HG03039 (cell line): ENCODE data around the gene ATP10A.

Source experiments
- ATAC-seq: cut with Tn5 transposase; IDR thresholded peaks from one replicate; pipeline ENCODE4 v1.9.1; 2021; ENCODE audit warnings: mild to moderate bottlenecking, moderate library complexity; ENCODE audit not compliant: unreplicated experiment

The ATP10A gene

DNA sequence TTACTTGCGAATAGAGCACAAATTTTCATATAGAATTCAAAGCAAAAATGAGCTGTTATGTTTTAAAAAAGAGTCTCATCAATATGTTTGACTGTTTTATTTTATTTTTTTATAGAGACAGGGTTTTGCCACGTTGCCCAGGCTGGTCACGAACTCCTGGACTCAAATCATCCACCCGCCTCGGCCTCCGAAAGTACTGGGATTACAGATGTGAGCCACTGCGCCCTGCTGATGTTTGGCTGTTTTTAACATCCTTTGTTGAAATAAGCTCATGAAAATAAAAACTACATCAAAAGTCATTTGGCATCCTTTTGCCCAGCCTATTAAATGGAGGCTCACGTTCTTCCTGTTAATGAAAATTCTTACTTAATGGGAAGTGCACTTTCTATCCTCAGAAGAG is 154.7 kb downstream of the ATP10A start:
- no peak for ATAC-seq

DNA sequence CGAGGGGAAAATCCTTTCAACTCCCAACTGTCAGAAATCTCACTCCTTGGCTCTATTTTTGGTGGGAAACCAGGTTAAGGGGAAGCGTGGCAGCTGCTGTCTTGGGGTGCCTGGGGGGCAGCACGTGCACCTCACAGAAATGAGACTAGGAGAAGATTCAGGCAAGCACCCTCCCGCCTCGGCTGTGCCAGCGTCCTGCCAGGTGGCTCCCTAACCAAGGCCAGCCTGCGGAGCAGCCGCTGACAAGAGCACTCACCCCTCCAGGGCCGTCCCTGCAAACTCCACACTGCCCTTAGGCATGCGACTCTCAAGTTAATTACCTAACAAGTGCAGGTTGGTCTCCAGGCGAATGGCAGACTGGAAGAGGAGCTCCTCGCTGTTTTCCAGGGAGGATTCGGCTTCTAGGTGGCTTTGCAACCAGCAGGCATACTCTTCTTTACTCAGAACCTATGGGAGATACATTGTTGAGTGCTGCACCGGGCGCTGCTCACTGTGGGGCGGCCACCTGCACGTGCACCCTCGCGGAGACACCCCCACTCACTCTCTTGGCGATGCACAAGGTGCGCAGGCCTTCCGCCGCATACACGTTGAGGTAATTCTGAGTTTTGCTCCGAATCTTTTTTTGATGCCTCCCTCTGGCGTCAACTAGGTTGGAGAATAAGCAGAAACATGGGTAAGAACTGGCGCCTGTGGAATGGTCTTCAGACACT is 155.3 kb downstream of the ATP10A start:
- no peak for ATAC-seq

DNA sequence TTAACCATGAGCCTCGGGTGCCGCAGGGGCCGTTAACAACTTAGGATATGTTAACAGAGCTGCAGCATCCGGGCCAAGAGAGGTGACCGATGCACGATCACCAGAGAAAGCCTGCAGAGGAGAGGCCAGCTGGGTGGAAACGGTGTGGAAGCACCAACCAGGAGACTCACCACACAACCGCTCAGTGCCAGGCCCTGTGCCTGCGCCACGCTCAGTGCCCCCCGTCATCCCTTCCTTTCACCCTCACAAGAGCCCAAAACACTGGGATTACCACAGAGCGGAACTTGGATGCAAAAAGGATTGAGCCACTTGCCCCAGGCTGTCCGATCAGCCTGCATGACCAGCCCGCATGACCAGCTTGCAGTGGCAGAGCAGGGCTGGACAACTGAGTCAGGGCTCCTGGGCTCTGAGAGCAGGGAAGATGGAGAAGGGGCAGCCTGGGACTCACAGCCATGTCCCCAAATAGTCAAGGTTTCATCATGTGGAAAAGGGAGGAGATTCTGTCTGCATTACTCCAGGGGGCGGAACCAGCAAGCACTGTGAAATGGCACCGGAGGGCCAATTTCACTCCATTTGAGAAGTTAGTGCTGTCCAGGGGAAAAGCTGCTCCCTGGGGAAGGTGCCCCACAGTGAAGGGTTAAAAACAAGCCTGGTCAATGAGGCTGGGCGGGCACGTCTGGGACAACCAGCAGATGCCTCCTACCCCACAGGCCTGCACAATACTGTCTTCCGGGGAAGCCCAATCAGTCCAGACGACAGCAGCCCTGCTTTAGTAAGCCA is 156.8 kb downstream of the ATP10A start:
- no peak for ATAC-seq

DNA sequence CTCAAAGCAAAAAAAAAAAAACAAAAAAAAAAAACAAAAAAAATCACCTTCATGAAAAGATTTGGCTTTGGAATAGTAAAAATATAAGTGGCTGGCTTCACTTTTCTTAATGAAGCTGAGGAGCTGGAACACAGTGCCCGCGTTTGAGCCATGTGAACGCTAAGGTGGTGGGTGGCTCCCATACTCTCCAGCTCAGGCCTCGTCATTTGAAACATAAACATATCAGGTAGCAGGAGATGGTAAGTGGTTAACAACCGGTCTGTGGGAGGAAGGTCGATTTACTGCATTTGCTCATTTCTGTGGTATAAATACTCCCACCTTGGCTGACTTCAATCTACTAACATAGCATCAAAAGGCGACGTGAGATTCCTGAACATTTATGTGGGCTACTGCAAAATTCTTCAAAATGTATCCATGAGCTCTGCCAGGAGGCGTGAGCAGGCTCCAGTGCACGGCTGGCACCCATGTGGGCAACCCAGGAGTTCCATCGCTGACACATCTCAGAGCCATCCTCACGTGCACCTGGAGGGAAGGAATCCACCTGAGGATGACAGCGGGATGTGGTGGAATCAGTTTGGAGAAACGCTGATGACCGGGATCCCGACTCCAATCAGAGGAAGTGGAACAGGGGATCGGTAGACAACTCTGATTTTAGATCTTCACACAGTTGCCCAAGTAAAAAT is 157.6 kb downstream of the ATP10A start:
- ATAC-seq: no peak

DNA sequence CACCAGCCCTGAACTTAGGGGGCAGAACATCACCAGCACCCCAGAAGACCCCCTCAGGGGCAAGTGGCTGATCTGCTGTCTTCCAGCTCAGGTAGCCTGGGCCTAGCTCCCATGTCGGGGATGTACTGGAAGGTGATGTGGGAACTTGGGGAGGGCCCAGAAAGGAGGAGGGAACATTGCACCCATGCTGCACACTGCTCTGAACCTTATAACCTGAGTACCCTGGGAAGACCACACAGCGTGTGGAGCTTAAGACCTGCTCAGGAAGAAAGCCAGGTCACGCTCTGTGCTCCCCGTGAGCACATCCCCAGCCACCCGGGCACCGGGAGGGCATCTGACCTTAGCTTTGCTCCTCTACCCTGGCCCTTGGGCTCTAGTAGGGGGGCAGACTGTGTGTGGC is 159.4 kb downstream of the ATP10A start:
- no peak for ATAC-seq

DNA sequence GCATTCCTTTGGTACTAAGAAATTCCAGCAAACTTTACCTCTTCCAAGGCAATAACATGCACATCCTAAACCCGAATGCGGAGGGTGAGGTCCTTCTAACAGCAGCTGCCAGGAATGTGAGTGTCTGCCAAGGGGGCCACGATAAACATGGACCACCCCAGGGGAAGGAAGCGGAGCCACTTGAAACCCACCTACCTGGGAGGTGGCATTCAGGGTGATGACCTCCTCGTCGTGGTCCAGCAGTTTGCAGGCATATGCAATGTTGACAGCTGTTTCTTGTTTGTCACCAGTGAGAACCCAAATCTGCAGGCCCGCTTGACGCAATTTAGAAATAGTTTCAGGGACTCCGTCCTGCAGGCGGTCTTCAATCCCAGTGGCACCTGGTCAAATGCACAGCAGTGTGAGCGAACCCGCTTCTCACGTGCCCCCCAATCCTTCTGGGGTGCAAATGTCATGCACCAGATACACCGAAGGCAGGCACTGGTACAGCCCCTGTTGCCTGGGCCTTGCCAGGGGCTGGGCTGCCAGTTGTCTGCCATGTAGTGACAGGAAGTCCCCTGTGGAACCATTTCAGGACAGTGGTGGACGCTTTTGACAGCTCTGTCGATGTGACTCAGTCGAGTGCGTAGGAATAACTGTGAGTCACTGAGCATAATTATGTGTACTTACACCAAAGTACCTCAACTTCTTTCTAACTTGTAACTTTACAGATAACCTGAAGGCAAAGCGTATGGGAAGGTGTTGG is 161.2 kb downstream of the ATP10A start:
- ATAC-seq: no peak

DNA sequence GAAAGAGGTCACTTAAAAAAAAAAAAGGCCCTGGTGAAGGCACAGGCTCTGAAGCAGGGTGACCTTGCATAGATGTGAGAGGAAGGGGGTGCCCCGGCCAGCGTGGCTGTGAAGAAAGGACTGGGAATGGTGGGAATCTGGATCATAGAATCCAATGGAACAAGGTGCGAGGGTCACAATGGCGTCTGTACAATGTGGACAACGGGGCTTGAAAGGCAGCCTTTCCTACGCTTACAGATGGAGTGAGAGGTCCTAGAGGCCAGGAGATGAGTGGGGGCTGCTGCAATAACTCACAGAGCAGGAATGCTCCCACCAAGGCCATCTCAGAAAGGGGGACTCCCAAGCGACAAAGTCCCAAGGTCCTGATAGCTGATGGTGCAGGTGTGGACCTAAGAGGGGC is 162.2 kb downstream of the ATP10A start:
- no peak for ATAC-seq

DNA sequence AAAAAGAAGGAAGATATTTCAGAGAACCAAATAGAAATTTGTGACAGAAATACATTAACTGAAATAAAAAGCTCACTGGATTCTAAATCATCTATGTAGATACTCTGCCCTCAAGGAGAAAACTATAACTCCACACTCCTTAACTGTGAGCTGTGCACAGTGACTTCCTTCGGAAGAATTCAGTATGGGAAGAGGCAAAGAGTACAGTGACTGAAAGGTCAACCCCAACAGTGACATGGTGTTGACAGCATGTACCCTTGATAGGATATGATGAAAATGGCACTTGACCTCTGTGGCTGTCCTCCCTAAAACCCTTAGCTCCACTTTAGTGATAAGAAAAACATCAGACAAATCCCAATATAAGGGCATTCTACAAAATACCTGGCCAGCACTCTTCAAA is 165.5 kb downstream of the ATP10A start:
- no peak for ATAC-seq

DNA sequence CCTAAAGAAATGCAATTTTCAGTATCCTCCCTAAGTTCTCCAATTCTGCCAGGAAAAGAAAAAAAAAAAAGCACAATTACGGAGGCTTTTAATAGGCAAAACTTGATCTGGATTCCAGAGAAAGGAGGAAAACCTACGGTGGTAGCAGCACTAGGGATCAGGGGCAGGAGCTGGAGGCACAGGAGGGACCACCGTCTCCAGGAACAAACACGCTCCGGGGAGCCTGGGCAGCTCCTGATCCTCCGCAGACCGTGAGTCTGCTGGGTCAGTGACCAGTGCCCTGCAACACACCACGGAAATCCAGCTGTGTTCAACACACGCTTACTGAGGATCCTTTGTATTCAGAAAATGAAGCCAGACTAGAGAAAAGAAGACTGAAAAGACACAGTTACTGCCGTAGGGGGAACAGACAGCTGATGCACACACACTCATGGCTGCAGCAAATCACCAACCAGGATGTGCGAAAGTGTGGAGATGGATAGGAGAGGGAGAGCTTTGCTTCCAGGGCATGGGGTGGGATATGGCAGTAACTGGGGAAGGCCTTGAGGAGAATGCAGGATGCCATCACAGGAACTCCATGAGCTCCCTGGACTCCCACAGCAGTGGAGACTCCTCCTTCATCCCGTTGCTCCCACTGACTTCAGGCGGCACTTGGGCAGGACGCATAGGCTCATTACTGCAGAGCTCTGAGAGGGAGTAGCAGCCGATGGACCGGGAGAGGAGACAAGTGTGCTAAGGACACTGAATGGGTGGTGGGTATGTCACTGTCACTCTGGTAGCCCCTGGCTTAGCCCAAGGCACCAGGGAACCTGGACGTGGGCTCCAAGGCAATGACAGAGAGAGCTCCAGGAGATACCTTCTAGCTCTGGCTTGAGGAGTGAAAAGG is 167.0 kb downstream of the ATP10A start:
- no peak for ATAC-seq

DNA sequence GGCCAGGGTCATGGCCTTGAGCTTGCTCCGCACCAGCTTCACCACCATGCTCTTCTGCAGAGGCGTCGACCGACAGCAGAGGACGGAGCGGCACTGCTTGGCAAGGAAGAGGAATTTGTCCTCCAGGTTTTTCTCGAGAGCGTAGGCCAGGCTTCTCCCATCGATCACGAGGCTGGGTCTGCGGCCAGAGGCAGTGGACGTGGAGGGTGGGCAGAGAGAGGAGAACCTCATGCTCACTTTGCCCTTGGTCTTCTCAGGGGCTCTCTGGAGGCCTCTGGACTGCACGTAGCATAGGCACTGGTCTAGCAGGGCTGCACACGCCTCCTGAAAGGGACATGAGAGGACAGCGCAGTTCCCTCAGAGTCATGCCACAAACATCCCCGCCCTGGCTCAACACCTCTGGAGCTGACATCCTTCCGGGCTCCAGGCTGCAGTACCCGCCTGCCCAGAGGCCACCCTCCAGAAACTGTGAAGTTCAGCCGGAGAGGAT is 168.3 kb downstream of the ATP10A start:
- ATAC-seq: no peak

DNA sequence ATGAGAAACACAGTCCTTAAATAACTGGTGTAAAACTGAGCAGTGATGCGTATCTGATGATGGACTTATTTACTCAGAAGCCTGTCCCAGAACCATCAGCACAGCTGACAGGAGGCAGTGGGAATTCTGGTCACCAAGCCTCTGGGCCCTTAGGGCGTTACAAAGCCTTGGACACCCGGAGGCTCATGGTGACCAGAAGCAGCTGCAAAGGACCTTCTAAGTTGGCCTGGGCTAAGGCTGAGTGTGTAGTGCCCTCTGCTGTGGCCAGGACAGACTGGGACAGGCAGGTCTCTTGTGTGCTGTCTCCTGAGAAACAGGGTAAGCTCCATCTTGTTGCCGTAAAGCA is 168.9 kb downstream of the ATP10A start:
- ATAC-seq: no peak

DNA sequence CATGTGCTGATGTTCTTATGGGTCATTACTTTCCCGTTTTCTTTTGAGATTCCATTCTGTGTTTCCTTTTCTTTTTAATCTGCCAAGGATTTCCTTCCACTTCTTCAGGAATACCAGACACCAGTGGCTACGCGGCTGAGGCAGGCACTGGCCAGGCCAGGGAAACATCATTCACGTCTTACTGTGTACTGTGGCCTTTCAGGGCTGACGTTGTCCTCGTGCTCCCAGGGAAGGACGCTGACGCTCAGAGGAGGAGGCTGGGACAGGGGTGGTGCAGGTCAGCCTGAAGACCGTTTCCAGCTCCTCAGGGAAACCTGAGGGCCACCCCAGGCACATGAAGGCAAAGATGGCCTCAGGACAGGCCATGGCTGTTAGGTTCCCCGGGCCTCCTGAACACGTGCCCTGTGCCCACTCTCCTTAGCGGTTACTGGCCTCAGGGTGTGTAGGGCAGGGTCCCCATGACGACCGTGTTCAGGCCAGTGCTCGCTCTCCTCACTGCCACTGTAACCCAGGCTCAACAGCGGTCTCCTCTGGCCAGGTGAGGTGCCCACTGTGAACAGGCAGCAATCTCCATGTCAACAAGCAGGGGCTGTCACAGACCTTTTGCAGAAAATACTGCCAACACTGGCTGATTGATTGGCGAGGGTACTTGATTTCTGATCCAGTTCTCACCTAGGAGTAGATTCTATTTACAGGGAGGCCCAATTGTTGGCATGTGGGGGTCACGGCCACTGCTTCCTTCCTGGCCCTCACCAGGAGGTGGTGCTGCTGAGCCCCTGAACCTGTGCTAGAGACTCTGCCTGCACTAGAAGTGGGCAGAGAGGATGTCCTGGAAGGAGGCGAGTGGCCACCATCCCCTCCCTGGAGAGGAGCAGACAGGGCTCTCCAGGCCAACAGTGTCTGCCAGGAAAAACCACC is 169.5 kb downstream of the ATP10A start:
- no peak for ATAC-seq

DNA sequence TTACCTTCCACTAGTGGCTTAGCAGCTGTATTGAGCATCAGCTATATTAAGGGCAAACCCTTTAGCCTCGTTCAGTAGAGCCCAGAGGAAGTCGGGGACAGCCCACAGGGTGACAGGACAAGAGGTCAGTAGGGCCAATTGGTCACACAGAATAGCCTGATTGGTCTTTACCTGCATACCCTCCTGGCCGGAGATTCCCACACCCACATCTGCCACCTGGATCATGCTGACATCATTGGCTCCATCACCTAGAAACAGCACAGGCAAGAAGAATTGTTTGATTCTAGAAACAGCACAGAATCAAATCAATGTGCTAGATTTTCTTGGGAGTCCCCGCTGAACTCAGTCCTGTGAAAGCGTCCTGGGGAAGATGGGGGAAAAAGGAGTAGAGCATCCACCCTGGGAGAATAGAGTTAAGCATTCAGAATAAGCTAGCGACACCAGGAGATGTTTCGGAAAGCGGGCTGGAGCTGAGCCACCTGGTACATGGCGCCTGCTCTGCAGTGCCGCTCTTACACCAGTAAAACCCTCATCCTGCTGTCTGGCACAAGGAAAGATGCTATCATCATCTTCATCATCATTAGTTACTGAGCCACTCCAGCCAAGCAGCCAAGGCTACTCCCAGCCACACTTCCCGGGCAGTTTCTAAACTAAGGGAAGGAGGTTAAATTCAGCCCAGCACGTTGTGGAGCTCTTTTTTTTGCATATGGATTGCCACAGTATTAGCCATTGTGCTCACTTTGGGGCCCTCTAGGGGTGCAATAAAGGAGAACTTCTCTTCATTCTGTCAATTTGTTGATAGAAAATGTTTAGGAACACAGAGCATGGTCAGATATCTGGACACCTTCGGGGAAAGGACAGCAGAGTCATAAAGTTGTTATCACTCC is 171.3 kb downstream of the ATP10A start:
- ATAC-seq: no peak

DNA sequence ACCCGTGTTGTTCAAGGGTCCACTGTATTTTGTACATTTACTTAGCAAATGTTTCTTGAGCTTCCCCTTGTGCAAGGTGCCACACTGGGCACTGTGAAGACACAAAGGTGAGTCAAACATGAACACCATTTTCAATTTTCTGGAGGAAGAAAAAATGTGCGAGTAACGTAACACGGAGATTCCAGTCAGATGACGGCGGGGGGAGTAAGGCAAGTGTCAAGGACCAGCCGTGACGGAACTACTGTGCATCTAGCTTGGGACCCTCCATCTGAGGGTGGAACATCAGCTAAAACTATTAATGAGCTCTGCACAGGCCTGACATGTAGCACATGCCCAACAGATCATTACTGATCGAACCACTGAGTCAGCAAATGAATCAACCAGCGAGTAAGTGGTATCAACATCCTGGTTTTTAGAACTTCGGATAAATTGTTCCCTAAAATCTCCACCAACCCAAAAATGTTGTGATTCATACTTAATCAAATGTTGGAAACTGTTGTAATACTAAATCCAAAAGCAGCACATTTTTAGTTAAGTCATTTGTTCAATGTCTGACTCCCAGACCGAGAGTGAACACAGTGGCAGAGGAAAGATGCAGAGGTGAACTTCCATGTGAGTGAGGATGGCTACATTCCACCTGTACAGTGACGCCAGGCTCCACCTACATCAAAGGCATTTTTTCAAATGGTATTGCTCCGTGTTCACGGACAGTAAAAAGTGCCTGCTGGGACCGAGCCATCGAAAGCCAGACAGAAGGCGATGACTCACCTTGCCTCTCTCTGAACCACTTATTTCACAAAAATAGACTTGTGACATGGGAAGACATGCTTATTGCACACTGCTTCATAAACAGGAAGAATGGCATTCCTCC is 172.2 kb downstream of the ATP10A start:
- ATAC-seq: no peak

DNA sequence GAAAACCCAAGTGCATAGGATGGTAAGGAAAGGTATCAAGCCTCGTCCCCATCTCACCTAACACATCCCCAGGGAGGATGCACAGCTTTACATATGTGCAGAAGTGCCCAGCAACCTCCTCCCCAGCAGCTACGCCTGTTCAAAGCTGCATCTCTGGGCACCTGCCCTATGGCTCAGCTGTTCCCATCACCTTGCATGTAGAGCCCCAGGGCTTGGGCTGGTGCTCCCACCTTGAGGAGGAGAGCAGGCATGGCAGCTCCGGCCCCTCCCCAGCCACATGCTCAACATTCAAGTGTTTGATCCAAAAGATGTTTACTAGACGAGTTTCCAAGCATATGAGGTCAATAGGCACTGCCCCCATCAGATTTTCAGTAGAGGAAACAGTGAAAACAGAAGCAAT is 173.5 kb downstream of the ATP10A start:
- ATAC-seq: no peak

DNA sequence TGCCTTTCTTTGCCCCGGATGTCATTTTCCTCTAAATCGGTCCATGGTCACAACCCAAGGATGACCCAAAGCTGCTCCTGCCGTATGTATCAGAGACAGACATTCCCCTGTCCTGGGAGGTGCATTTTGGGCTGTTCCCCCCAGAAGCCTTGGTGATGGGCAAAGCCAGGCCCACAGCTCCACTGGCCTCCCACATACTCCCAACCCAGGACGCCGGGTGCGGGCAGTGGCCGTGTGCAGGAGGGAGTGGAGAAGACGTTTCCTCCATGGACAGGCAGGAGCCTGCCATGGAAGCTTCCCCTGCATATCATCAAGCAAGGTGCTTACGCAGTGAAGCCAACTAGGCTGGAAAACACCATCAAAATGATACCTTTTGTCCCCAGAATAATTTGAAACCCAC is 175.0 kb downstream of the ATP10A start:
- ATAC-seq: no peak

DNA sequence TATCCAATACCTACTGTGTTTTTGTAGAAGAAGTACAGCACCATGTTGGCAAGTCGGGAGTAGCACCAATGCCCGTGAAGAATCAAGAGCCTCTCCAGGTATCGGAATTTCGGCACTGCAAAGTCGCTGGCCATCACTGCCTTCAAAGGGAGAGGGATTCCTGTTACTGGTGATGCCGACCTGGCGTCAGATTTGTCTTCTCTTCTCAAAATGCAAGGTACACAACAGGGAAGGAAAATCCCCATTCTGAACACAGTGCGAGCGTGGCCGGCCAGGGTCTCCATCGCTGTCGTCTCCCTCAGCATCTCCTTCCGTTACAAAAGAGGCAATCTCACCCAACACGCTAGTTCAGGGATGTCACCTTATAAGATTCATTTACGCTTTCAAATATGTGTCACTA is 175.4 kb downstream of the ATP10A start:
- no peak for ATAC-seq
